Activated CD4-positive, alpha-beta memory T cell treated with anti-CD3 and anti-CD28 coated beads for 36 hours (primary cell): Measurements from ENCODE around the gene CYB561D1. TPM values are rescaled to one million over a fixed set of nuclear protein-coding genes. Genes with fewer than 3 reads are reported as not detected.
"Not testable (repeated sequence)": the region's sequence is repeated elsewhere in the genome, so short reads cannot be mapped to it uniquely, and the experiment has no call there.

Experiments
- CTCF ChIA-PET: fragments of 350-600 bp; sonication (Branson Sonifier 250); formaldehyde crosslinking; loops from one replicate; lab custom pipeline; 2021; ENCODE audit warnings: antibody characterized with exemption, inconsistent platforms; lab: Charles Lee
- POLR2A ChIA-PET: fragments of 350-600 bp; sonication (Branson Sonifier 250); formaldehyde crosslinking; loops from one replicate; lab custom pipeline; 2021; ENCODE audit warnings: antibody characterized with exemption; lab: Charles Lee
- DNase-seq: peaks from one replicate; pipeline ENCODE4 v3.0.0-alpha.2; 2020
- H3K27ac Mint-ChIP-seq: one replicate; pipeline ENCODE4 v1.8.0; 2021; ENCODE audit warnings: mixed read lengths
- H3K27me3 Mint-ChIP-seq: one replicate; pipeline ENCODE4 v1.8.0; 2021; ENCODE audit warnings: mixed read lengths
- H3K36me3 Mint-ChIP-seq: one replicate; pipeline ENCODE4 v1.8.0; 2021; ENCODE audit warnings: mixed read lengths
- H3K4me1 Mint-ChIP-seq: one replicate; pipeline ENCODE4 v1.8.0; 2021; ENCODE audit warnings: low read depth, mixed read lengths
- H3K4me3 Mint-ChIP-seq: one replicate; pipeline ENCODE4 v1.8.0; 2021; ENCODE audit warnings: mild to moderate bottlenecking, mixed read lengths
- H3K9me3 Mint-ChIP-seq: one replicate; pipeline ENCODE4 v1.8.0; 2021; ENCODE audit warnings: mixed read lengths
- intact Hi-C: fragments of 100-400 bp; cut with micrococcal nuclease; formaldehyde crosslinking; loops from one replicate; pipeline ENCODE4 v1.15.1; 2023
- total RNA-seq, 2 experiments: library from RNA; stranded (reverse); gene quantifications; one replicate each; pipeline ENCODE4 v1.2.3, GENCODE V29; 2021

Gene CYB561D1
- 1 to 10 TPM; 6.6 to 8.7 TPM for total RNA-seq

DNA sequence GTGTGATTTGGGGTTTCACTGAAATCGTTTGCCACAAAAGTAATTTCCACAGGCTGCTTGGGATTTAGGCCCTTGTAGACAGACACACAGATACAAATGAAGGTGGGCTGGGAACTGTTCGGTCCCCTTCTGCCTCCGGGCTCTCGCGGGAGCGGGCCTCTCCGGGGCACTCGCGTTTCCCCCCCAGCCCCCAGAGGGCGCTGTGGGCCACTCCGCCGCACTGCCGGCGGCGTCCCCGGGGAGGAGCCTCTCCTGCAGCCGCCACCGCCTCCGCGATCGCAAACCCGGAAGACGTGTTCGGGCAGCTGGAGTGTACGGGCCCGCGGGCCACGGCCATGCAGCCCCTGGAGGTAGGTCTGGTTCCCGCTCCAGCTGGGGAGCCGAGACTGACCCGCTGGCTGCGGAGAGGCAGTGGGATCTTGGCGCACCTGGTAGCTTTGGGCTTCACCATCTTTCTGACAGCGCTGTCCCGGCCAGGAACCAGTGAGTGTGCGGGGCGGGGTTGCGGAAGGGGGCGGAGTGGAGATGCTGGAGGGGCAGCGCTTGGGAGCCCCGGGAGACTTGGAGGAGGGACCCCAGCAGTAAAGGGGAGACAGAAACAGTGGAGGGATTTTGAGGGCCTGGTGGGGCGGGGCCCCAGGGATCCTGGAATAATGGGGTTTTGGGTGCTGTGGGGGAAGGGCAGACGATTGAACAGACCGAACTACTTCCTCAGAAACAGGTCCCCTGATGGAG is at the start of gene CYB561D1:
Gene CYB561D1, plus strand, starts transcription at position 290 of the 735 bp plus-strand sequence. Its CDS starts 46 bp downstream, at position 336.
- peak within 1 kb of the TSS; percentile 89 for H3K4me3 Mint-ChIP-seq
- H3K9me3 Mint-ChIP-seq: no peaks in the 10 kb centered on the region
- intact Hi-C loops: loop anchor here (1.0 to 5.0 kb wide), 5 partner anchors 11 to 392 kb away; partner anchors contain the start of genes AMPD2, ATXN7L2, GNAT2 and PSMA5
- H3K4me1 Mint-ChIP-seq: peaks cover 44% of the 10 kb centered on the region
- H3K27ac Mint-ChIP-seq: peak within 1 kb of the TSS; percentile 78
- peaks cover 9% of the 10 kb centered on the region for H3K36me3 Mint-ChIP-seq
- ChIA-PET POLR2A (interaction anchor here (0.9 to 3.4 kb wide), 6 partner anchors 10 to 68 kb away, joined by 4 to 21 read pairs (median 12); partner anchors contain the start of genes AMIGO1, ATXN7L2, GNAI3 and PSMA5), CTCF (interaction anchor here (0.8 to 31.5 kb wide), 19 partner anchors 3 to 293 kb away, joined by 3 to 1096 read pairs (median 5); partner anchors contain the start of genes AMIGO1, ATXN7L2, CELSR2 and CYB561D1)
- H3K27me3 Mint-ChIP-seq: no peaks in the 10 kb centered on the region
- DNase-seq: peak; percentile 93

DNA sequence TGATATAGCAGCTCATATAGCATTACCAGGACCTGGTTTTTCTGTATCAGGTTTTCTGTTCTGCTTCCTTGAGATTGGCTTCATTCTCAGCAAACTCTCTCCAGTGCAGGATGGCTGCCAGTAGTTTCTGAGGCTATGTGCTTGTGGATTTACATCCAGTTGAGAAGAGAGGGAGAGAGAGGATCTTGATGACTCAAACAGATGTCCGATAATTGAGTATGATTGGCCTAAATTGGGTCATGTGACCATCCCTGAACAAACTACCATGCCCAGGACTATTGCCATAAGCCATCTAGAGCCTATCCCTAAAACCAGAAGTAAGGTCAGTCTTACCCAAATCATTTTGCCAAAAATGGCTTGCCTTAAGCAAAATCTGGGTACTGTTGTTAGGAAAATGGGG is 49.5 kb upstream of the CYB561D1 start:
- Mint-ChIP-seq H3K27ac (no peak overlapping the region), H3K27me3 (peaks cover 3% of the 10 kb centered on the region), H3K36me3 (no peaks in the 10 kb centered on the region), H3K9me3 (no peaks in the 10 kb centered on the region), H3K4me3 (no peak overlapping the region), H3K4me1 (no peaks in the 10 kb centered on the region)
- POLR2A ChIA-PET: no interaction called here
- no peak for DNase-seq
- intact Hi-C loops: no loop called here
- CTCF ChIA-PET: no interaction called here

GRCh38 chr1:109445949-109446695 is 47.8 kb upstream of the CYB561D1 start:
- DNase-seq, H3K4me3 Mint-ChIP-seq, H3K27ac Mint-ChIP-seq, H3K4me1 Mint-ChIP-seq, POLR2A ChIA-PET, CTCF ChIA-PET, H3K9me3 Mint-ChIP-seq, intact Hi-C loops, H3K36me3 Mint-ChIP-seq: not testable (repeated sequence)
- peaks cover 13% of the 10 kb centered on the region for H3K27me3 Mint-ChIP-seq

GRCh38 chr1:109447524-109447923 is 46.4 kb upstream of the CYB561D1 start:
- no peak for DNase-seq
- intact Hi-C loops: no loop called here
- Mint-ChIP-seq H3K27me3 (peaks cover 15% of the 10 kb centered on the region), H3K27ac (no peak overlapping the region), H3K9me3 (peaks cover 2% of the 10 kb centered on the region), H3K36me3 (no peaks in the 10 kb centered on the region), H3K4me3 (no peak overlapping the region), H3K4me1 (no peaks in the 10 kb centered on the region)
- ChIA-PET CTCF (interaction anchor here (0.7 to 1.0 kb wide), 2 partner anchors 26 to 165 kb away, joined by 4 read pairs; partner anchors contain the start of gene PSRC1), POLR2A (interaction anchor here (0.7 kb wide), 1 partner anchor 331 kb away, joined by 3 read pairs; no protein-coding TSS in a partner anchor)

- H3K27me3 Mint-ChIP-seq: peaks cover 27% of the 10 kb centered on the region
- POLR2A ChIA-PET: no interaction called here
Measured at GRCh38 chr1:109454497-109455133, 39.3 kb upstream of the CYB561D1 start.

DNA sequence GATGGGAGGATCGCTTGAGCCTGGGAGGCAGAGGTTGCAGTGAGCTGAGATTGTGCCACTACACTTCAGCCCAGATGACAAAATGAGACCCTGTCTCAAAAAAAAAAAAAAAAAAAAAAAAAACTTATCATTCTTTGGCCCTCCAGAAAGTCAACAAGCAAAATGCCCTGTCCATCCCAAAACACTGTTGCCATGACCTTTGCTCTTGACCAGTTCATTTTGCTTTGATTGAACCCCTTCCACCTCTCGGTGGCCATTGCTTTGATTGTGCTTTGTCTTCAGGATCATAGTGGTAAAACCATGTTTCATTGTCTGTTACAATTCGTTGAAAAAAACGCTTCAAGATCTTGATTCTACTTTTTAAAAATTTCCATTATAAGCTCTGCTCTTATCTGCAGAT is 36.1 kb upstream of the CYB561D1 start:
- intact Hi-C loops: no loop called here
- Mint-ChIP-seq H3K27me3 (peaks cover 28% of the 10 kb centered on the region), H3K36me3 (peaks cover 5% of the 10 kb centered on the region), H3K4me1 (no peaks in the 10 kb centered on the region), H3K4me3 (no peak overlapping the region), H3K27ac (no peak overlapping the region), H3K9me3 (peaks cover 23% of the 10 kb centered on the region)
- DNase-seq: no peak
- CTCF ChIA-PET: interaction anchor here (2.1 kb wide), 1 partner anchor 75 kb away, joined by 6 read pairs; no protein-coding TSS in a partner anchor
- POLR2A ChIA-PET: no interaction called here

More at GRCh38 chr1:109454497-109455133, 39.3 kb upstream of the CYB561D1 start:
- peaks cover 23% of the 10 kb centered on the region for H3K9me3 Mint-ChIP-seq
- CTCF ChIA-PET: interaction anchor here (2.3 kb wide), 1 partner anchor 78 kb away, joined by 8 read pairs; no protein-coding TSS in a partner anchor
- intact Hi-C loops: no loop called here
- H3K36me3 Mint-ChIP-seq: peaks cover 5% of the 10 kb centered on the region
- no peak overlapping the region for H3K4me3 Mint-ChIP-seq
- H3K4me1 Mint-ChIP-seq: no peaks in the 10 kb centered on the region
- no peak overlapping the region for H3K27ac Mint-ChIP-seq
- no peak for DNase-seq

- Mint-ChIP-seq H3K36me3 (no peaks in the 10 kb centered on the region), H3K27ac (no peak overlapping the region), H3K9me3 (no peaks in the 10 kb centered on the region), H3K4me3 (no peak overlapping the region), H3K27me3 (peaks cover 50% of the 10 kb centered on the region), H3K4me1 (peaks cover 3% of the 10 kb centered on the region)
- no peak for DNase-seq
- intact Hi-C loops: loop anchor here (5.0 kb wide), 1 partner anchor 39 kb away; the partner anchor contains the start of gene PSMA5
- POLR2A ChIA-PET: no interaction called here
- CTCF ChIA-PET: no interaction called here
Measured at GRCh38 chr1:109466125-109466451, 27.8 kb upstream of the CYB561D1 start.

GRCh38 chr1:109466452-109467300 is 27.2 kb upstream of the CYB561D1 start, which contains the start of gene SYPL2:
Gene SYPL2, plus strand, starts transcription at chr1:109466546. Its CDS starts 298 bp downstream, at chr1:109466844.
- H3K36me3 Mint-ChIP-seq: no peaks in the 10 kb centered on the region
- intact Hi-C loops: loop anchor here (5.0 kb wide), 1 partner anchor 39 kb away; the partner anchor contains the start of gene PSMA5
- ChIA-PET CTCF (no interaction called here), POLR2A (no interaction called here)
- H3K4me1 Mint-ChIP-seq: peaks cover 3% of the 10 kb centered on the region
- H3K9me3 Mint-ChIP-seq: no peaks in the 10 kb centered on the region
- H3K27ac Mint-ChIP-seq: no peak within 1 kb of the TSS
- peaks cover 48% of the 10 kb centered on the region for H3K27me3 Mint-ChIP-seq
- H3K4me3 Mint-ChIP-seq: peak within 1 kb of the TSS; percentile 32
- DNase-seq: peak; percentile 34

GRCh38 chr1:109467301-109467777 is 26.6 kb upstream of the CYB561D1 start:
- no peaks in the 10 kb centered on the region for H3K36me3 Mint-ChIP-seq
- H3K9me3 Mint-ChIP-seq: no peaks in the 10 kb centered on the region
- ChIA-PET CTCF (interaction anchor here (0.6 to 1.2 kb wide), 2 partner anchors 27 to 62 kb away, joined by 3 read pairs; partner anchors contain the start of gene CYB561D1), POLR2A (interaction anchor here (0.7 kb wide), 1 partner anchor 17 kb away, joined by 3 read pairs; the partner anchor contains the start of gene ATXN7L2)
- H3K4me3 Mint-ChIP-seq: no peak overlapping the region
- peaks cover 3% of the 10 kb centered on the region for H3K4me1 Mint-ChIP-seq
- intact Hi-C loops: loop anchor here (5.0 kb wide), 1 partner anchor 40 kb away; the partner anchor contains the start of gene PSMA5
- no peak overlapping the region for H3K27ac Mint-ChIP-seq
- H3K27me3 Mint-ChIP-seq: peaks cover 50% of the 10 kb centered on the region
- no peak for DNase-seq

- H3K36me3 Mint-ChIP-seq: no peaks in the 10 kb centered on the region
- intact Hi-C loops: loop anchor here (5.0 kb wide), 1 partner anchor 41 kb away; the partner anchor contains the start of gene PSMA5
- no peak overlapping the region for H3K27ac Mint-ChIP-seq
- ChIA-PET POLR2A (interaction anchor here (0.7 to 0.8 kb wide), 2 partner anchors 15 to 16 kb away, joined by 3 read pairs; partner anchors contain the start of gene ATXN7L2), CTCF (interaction anchor here (0.6 to 1.2 kb wide), 2 partner anchors 26 to 62 kb away, joined by 3 read pairs; partner anchors contain the start of gene CYB561D1)
- H3K4me3 Mint-ChIP-seq: no peak overlapping the region
- H3K9me3 Mint-ChIP-seq: no peaks in the 10 kb centered on the region
- peaks cover 3% of the 10 kb centered on the region for H3K4me1 Mint-ChIP-seq
- no peak for DNase-seq
- H3K27me3 Mint-ChIP-seq: peaks cover 47% of the 10 kb centered on the region
Measured at GRCh38 chr1:109468061-109468460, 25.8 kb upstream of the CYB561D1 start.
